ENCODE measurements around the gene MAGI3.
"Not testable (repeated sequence)": the region's sequence is repeated elsewhere in the genome, so short reads cannot be mapped to it uniquely, and the experiment has no call there.

Gene MAGI3

DNA sequence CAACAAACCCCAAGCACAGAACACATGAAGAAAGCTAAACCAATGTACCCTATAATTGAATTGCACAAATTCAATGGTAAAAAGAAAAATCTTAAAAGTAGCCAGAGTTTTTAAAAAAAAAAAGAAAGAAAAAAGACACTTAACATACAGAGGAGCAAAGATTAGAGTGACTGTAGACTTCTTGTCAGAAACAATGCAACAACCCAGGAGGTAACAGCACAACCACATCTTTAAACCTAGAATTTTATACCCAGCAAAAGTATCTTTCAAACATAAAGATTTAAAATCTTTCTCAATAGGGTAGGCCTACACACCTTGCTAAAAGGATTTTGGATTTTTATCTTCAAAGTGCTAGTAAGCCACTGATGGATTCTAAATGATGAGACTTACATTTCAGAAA lies 304.6 kb downstream of the MAGI3 start:
- Histone ChIP-seq H3K4me1 (ENCODE audit: control extremely low read depth in 1 of 4, control insufficient read depth in 4 of 4, insufficient read depth in 4 of 4, low read length in 3 of 4) (no peaks in the 10 kb centered on the region), H3K27me3 (replicated peaks in 2 of 5; ENCODE audit: control insufficient read depth in 4 of 5, insufficient read depth in 5 of 5, low read length in 4 of 5) (no peaks in the 10 kb centered on the region), H3K9me3 (ENCODE audit: control extremely low read depth in 1 of 5, control insufficient read depth in 4 of 5, insufficient read depth in 2 of 5, low read depth in 1 of 5, low read length in 4 of 5) (peaks cover 0 to 20% (median 7%) of the 10 kb centered on the region in 5 experiments), H3K36me3 (ENCODE audit: control insufficient read depth in 4 of 4, insufficient read depth in 4 of 4, low read length in 3 of 4) (peaks cover 16 to 40% (median 30%) of the 10 kb centered on the region in 4 experiments), H3K27ac (ENCODE audit: insufficient read depth in 1 of 2, low read depth in 1 of 2, low read length in 2 of 2, poor library complexity in 1 of 2, severe bottlenecking in 2 of 2) (no peak overlapping the region), H3K4me3 (ENCODE audit: control insufficient read depth in 1 of 7, extremely low read depth in 1 of 7, insufficient read depth in 4 of 7, low read depth in 2 of 7, low read length in 6 of 7) (no peak overlapping the region)
- CTCF ChIA-PET: no interaction called here
- DNase-seq: peak in 1 of 3 donors; percentile 10
- POLR2A ChIA-PET: no interaction called here

- 46% methylated on average over 2 of the region's 3 CpGs for WGBS (ENCODE audit: insufficient coverage)
- Histone ChIP-seq H3K9me3 (ENCODE audit: control extremely low read depth in 1 of 5, control insufficient read depth in 4 of 5, insufficient read depth in 2 of 5, low read depth in 1 of 5, low read length in 4 of 5) (no peaks in the 10 kb centered on the region), H3K4me1 (ENCODE audit: control extremely low read depth in 1 of 4, control insufficient read depth in 4 of 4, insufficient read depth in 4 of 4, low read length in 3 of 4) (peaks cover 0 to 8% (median 2%) of the 10 kb centered on the region in 4 experiments), H3K36me3 (ENCODE audit: control insufficient read depth in 4 of 4, insufficient read depth in 4 of 4, low read length in 3 of 4) (peaks cover 11 to 51% (median 30%) of the 10 kb centered on the region in 4 experiments), H3K4me3 (ENCODE audit: control insufficient read depth in 1 of 7, extremely low read depth in 1 of 7, insufficient read depth in 4 of 7, low read depth in 2 of 7, low read length in 6 of 7) (no peak overlapping the region), H3K27ac (ENCODE audit: insufficient read depth in 1 of 2, low read depth in 1 of 2, low read length in 2 of 2, poor library complexity in 1 of 2, severe bottlenecking in 2 of 2) (no peak overlapping the region), H3K27me3 (replicated peaks in 2 of 5; ENCODE audit: control insufficient read depth in 4 of 5, insufficient read depth in 5 of 5, low read length in 4 of 5) (no peaks in the 10 kb centered on the region)
- peak; percentile 29 to 78 (median 74) for DNase-seq
- CTCF ChIA-PET: interaction anchor here (1.0 kb wide), 1 partner anchor 10 kb away, joined by 3 read pairs; no protein-coding TSS in a partner anchor
- POLR2A ChIA-PET: no interaction called here
Measured at GRCh38 chr1:113701429-113701828, 311.1 kb downstream of the MAGI3 start.

DNA sequence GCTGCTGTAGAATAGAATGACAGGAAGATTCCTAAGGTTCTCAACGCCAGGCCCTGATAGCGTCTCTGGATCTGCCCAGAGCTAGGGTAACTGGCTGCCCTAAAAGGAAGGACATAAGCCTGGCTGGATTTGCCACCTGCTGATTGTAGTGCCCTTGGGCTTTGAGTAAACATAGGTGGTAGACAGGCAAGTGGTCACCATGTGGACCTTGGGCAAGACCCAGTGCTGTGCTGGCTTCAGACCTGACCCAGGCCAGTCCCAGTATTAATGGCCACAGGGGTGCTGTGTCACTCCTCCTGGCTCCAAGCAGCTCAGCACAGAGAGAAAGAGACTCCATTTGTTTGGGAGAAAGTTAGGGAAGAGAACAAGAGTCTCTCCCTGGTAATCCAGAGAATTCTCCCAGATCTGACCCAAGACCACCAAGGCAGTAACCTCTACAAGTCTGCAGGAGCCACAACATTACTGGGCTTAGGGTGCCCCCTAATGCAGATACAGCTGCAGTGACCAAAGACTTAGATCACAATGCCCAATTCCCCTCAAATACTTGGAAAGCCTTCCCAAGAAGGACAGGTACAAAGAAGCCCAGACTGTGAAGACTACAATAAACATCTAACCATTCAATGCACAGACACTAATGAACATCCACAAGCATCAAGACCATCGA lies 324.4 kb downstream of the MAGI3 start:
- peaks cover 1 to 22% (median 11%) of the 10 kb centered on the region in 5 experiments for H3K9me3 ChIP-seq (ENCODE audit: control extremely low read depth in 1 of 5, control insufficient read depth in 4 of 5, insufficient read depth in 2 of 5, low read depth in 1 of 5, low read length in 4 of 5)
- H3K4me1 ChIP-seq (ENCODE audit: control extremely low read depth in 1 of 4, control insufficient read depth in 4 of 4, insufficient read depth in 4 of 4, low read length in 3 of 4): no peaks in the 10 kb centered on the region
- DNase-seq: no peak
- no peaks in the 10 kb centered on the region for H3K27me3 ChIP-seq (replicated peaks in 2 of 5; ENCODE audit: control insufficient read depth in 4 of 5, insufficient read depth in 5 of 5, low read length in 4 of 5)
- ChIA-PET CTCF (no interaction called here), POLR2A (no interaction called here)
- H3K4me3 ChIP-seq (ENCODE audit: control insufficient read depth in 1 of 7, extremely low read depth in 1 of 7, insufficient read depth in 4 of 7, low read depth in 2 of 7, low read length in 6 of 7): no peak overlapping the region
- 93% methylated on average over 3 of the region's 3 CpGs for WGBS (ENCODE audit: insufficient coverage)
- no peak overlapping the region for H3K27ac ChIP-seq (ENCODE audit: insufficient read depth in 1 of 2, low read depth in 1 of 2, low read length in 2 of 2, poor library complexity in 1 of 2, severe bottlenecking in 2 of 2)
- H3K36me3 ChIP-seq (ENCODE audit: control insufficient read depth in 4 of 4, insufficient read depth in 4 of 4, low read length in 3 of 4): peaks cover 28 to 66% (median 42%) of the 10 kb centered on the region in 4 experiments

- 100% methylated on average over 1 of the region's 6 CpGs for WGBS (ENCODE audit: insufficient coverage)
Measured at GRCh38 chr1:113717506-113717905, 327.2 kb downstream of the MAGI3 start.

DNA sequence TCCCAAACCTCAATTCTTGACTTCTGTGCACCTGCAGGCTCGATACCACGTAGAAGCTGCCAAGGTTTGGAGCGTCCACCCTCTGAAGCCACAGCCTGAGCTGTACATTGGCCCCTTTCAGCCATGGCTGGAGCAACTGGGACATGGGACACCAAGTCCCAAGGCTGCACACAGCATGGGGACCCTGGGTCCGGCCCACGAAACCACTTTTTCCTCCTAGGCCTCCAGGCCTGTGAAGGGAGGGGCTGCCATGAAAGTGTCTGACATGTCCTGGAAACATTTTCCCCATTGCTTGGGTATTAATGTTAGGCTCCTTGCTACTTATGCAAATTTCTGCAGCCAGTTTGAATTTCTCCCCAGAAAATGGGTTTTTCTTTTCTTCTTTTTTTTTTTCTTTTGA lies 328.3 kb downstream of the MAGI3 start:
- Histone ChIP-seq H3K36me3 (ENCODE audit: control insufficient read depth in 4 of 4, insufficient read depth in 4 of 4, low read length in 3 of 4) (peaks cover 34 to 74% (median 38%) of the 10 kb centered on the region in 4 experiments), H3K9me3 (ENCODE audit: control extremely low read depth in 1 of 5, control insufficient read depth in 4 of 5, insufficient read depth in 2 of 5, low read depth in 1 of 5, low read length in 4 of 5) (peaks cover 1 to 41% (median 16%) of the 10 kb centered on the region in 5 experiments)
- DNase-seq; POLR2A ChIA-PET; H3K27ac ChIP-seq (ENCODE audit: insufficient read depth in 1 of 2, low read depth in 1 of 2, low read length in 2 of 2, poor library complexity in 1 of 2, severe bottlenecking in 2 of 2); CTCF ChIA-PET; H3K4me3 ChIP-seq (ENCODE audit: control insufficient read depth in 1 of 7, extremely low read depth in 1 of 7, insufficient read depth in 4 of 7, low read depth in 2 of 7, low read length in 6 of 7); H3K4me1 ChIP-seq (ENCODE audit: control extremely low read depth in 1 of 4, control insufficient read depth in 4 of 4, insufficient read depth in 4 of 4, low read length in 3 of 4); H3K27me3 ChIP-seq (replicated peaks in 2 of 5; ENCODE audit: control insufficient read depth in 4 of 5, insufficient read depth in 5 of 5, low read length in 4 of 5): not testable (repeated sequence)
- WGBS (ENCODE audit: insufficient coverage): 100% methylated on average over 5 of the region's 5 CpGs

More at GRCh38 chr1:113717506-113717905, 327.2 kb downstream of the MAGI3 start:
- H3K4me1 ChIP-seq (ENCODE audit: control extremely low read depth in 1 of 4, control insufficient read depth in 4 of 4, insufficient read depth in 4 of 4, low read length in 3 of 4); H3K27me3 ChIP-seq (replicated peaks in 2 of 5; ENCODE audit: control insufficient read depth in 4 of 5, insufficient read depth in 5 of 5, low read length in 4 of 5); POLR2A ChIA-PET; CTCF ChIA-PET; H3K4me3 ChIP-seq (ENCODE audit: control insufficient read depth in 1 of 7, extremely low read depth in 1 of 7, insufficient read depth in 4 of 7, low read depth in 2 of 7, low read length in 6 of 7); H3K27ac ChIP-seq (ENCODE audit: insufficient read depth in 1 of 2, low read depth in 1 of 2, low read length in 2 of 2, poor library complexity in 1 of 2, severe bottlenecking in 2 of 2): not testable (repeated sequence)
- H3K36me3 ChIP-seq (ENCODE audit: control insufficient read depth in 4 of 4, insufficient read depth in 4 of 4, low read length in 3 of 4): peaks cover 34 to 74% (median 39%) of the 10 kb centered on the region in 4 experiments
- peak in 2 of 3 donors; percentile 12 for DNase-seq
- H3K9me3 ChIP-seq (ENCODE audit: control extremely low read depth in 1 of 5, control insufficient read depth in 4 of 5, insufficient read depth in 2 of 5, low read depth in 1 of 5, low read length in 4 of 5): peaks cover 1 to 41% (median 16%) of the 10 kb centered on the region in 5 experiments

- no CpG with 5 or more reads among the region's 2 CpGs for WGBS (ENCODE audit: insufficient coverage)
- ChIA-PET CTCF (no interaction called here), POLR2A (no interaction called here)
- Histone ChIP-seq H3K27me3 (replicated peaks in 2 of 5; ENCODE audit: control insufficient read depth in 4 of 5, insufficient read depth in 5 of 5, low read length in 4 of 5) (no peaks in the 10 kb centered on the region), H3K9me3 (ENCODE audit: control extremely low read depth in 1 of 5, control insufficient read depth in 4 of 5, insufficient read depth in 2 of 5, low read depth in 1 of 5, low read length in 4 of 5) (peaks cover 1 to 41% (median 16%) of the 10 kb centered on the region in 5 experiments), H3K27ac (ENCODE audit: insufficient read depth in 1 of 2, low read depth in 1 of 2, low read length in 2 of 2, poor library complexity in 1 of 2, severe bottlenecking in 2 of 2) (no peak overlapping the region), H3K4me1 (ENCODE audit: control extremely low read depth in 1 of 4, control insufficient read depth in 4 of 4, insufficient read depth in 4 of 4, low read length in 3 of 4) (no peaks in the 10 kb centered on the region), H3K4me3 (ENCODE audit: control insufficient read depth in 1 of 7, extremely low read depth in 1 of 7, insufficient read depth in 4 of 7, low read depth in 2 of 7, low read length in 6 of 7) (no peak overlapping the region), H3K36me3 (ENCODE audit: control insufficient read depth in 4 of 4, insufficient read depth in 4 of 4, low read length in 3 of 4) (peaks cover 33 to 77% (median 44%) of the 10 kb centered on the region in 4 experiments)
- DNase-seq: peak in 2 of 3 donors; percentile 20 to 45
Measured at GRCh38 chr1:113721010-113721409, 330.7 kb downstream of the MAGI3 start.

GRCh38 chr1:113732802-113733201 lies 342.5 kb downstream of the MAGI3 start:
- CTCF ChIA-PET: no interaction called here
- H3K27ac ChIP-seq (ENCODE audit: insufficient read depth in 1 of 2, low read depth in 1 of 2, low read length in 2 of 2, poor library complexity in 1 of 2, severe bottlenecking in 2 of 2): no peak overlapping the region
- no peaks in the 10 kb centered on the region for H3K4me1 ChIP-seq (ENCODE audit: control extremely low read depth in 1 of 4, control insufficient read depth in 4 of 4, insufficient read depth in 4 of 4, low read length in 3 of 4)
- no peak for DNase-seq
- peaks cover 15 to 56% (median 29%) of the 10 kb centered on the region in 4 experiments for H3K36me3 ChIP-seq (ENCODE audit: control insufficient read depth in 4 of 4, insufficient read depth in 4 of 4, low read length in 3 of 4)
- H3K9me3 ChIP-seq (ENCODE audit: control extremely low read depth in 1 of 5, control insufficient read depth in 4 of 5, insufficient read depth in 2 of 5, low read depth in 1 of 5, low read length in 4 of 5): no peaks in the 10 kb centered on the region
- POLR2A ChIA-PET: no interaction called here
- no peak overlapping the region for H3K4me3 ChIP-seq (ENCODE audit: control insufficient read depth in 1 of 7, extremely low read depth in 1 of 7, insufficient read depth in 4 of 7, low read depth in 2 of 7, low read length in 6 of 7)
- no peaks in the 10 kb centered on the region for H3K27me3 ChIP-seq (replicated peaks in 2 of 5; ENCODE audit: control insufficient read depth in 4 of 5, insufficient read depth in 5 of 5, low read length in 4 of 5)
- WGBS (ENCODE audit: insufficient coverage): 100% methylated on average over 2 of the region's 5 CpGs

All from common myeloid progenitor, CD34-positive (primary cell).